Activated T-cell treated with anti-CD3 and anti-CD28 coated beads, Interleukin-2, amount 50 U/mL, for 4 hours (primary cell): ENCODE measurements around the gene CAMSAP2. TPM values are rescaled to one million over a fixed set of nuclear protein-coding genes. Genes with fewer than 3 reads are reported as not detected.
A peak's percentile ranks its signal among the peaks of the same experiment; 100 is the strongest.

Experiments
- ATAC-seq, 2 donors: fragments of 200-7000 bp; cut with Tn5 transposase; one replicate each; pipeline ENCODE4 v1.10.0; 2021
- DNase-seq: peaks from one replicate; pipeline ENCODE4 v3.0.0-alpha.2; 2020
- H3K27me3 Mint-ChIP-seq: one replicate; pipeline ENCODE4 v1.8.0; 2021; ENCODE audit warnings: low read depth, mixed read lengths
- H3K36me3 Mint-ChIP-seq: one replicate; pipeline ENCODE4 v1.8.0; 2022; ENCODE audit warnings: mixed read lengths; ENCODE audit not compliant: insufficient read depth
- H3K4me1 Mint-ChIP-seq: one replicate; pipeline ENCODE4 v1.8.0; 2021; ENCODE audit warnings: low read depth, mixed read lengths
- H3K4me3 Mint-ChIP-seq: one replicate; pipeline ENCODE4 v1.8.0; 2021; ENCODE audit warnings: mild to moderate bottlenecking, moderate library complexity, mixed read lengths
- H3K9me3 Mint-ChIP-seq: one replicate; pipeline ENCODE4 v1.8.0; 2021; ENCODE audit warnings: mixed read lengths
- total RNA-seq, 3 donors: library from RNA; stranded (reverse); gene quantifications; one replicate each; pipeline ENCODE4 v1.2.1, GENCODE V29; 2021

CAMSAP2 gene
- total RNA-seq, 3 donors from 2014 or later: 3.2 to 4.4 (median 3.8) TPM

- Mint-ChIP-seq H3K36me3 (no peaks in the 10 kb centered on the region), H3K9me3 (no peaks in the 10 kb centered on the region), H3K4me3 (no peak overlapping the region), H3K4me1 (no peaks in the 10 kb centered on the region), H3K27me3 (peaks cover 1% of the 10 kb centered on the region)
- no peak for ATAC-seq
- DNase-seq: no peak
Measured at GRCh38 chr1:200724064-200724463, 14.6 kb upstream of the CAMSAP2 start.

- no peaks in the 10 kb centered on the region for H3K9me3 Mint-ChIP-seq
- H3K4me1 Mint-ChIP-seq: peaks cover 2% of the 10 kb centered on the region
- DNase-seq: no peak
- H3K36me3 Mint-ChIP-seq: no peaks in the 10 kb centered on the region
- H3K4me3 Mint-ChIP-seq: no peak overlapping the region
- ATAC-seq: no peak
- no peaks in the 10 kb centered on the region for H3K27me3 Mint-ChIP-seq
Measured at GRCh38 chr1:200727257-200727656, 11.4 kb upstream of the CAMSAP2 start.

- Mint-ChIP-seq H3K36me3 (no peaks in the 10 kb centered on the region), H3K4me1 (peaks cover 2% of the 10 kb centered on the region), H3K27me3 (no peaks in the 10 kb centered on the region), H3K9me3 (no peaks in the 10 kb centered on the region), H3K4me3 (no peak overlapping the region)
- DNase-seq (no peak), ATAC-seq (no peak)
Measured at GRCh38 chr1:200729863-200730262, 8.8 kb upstream of the CAMSAP2 start.

- Mint-ChIP-seq H3K36me3 (no peaks in the 10 kb centered on the region), H3K27me3 (no peaks in the 10 kb centered on the region), H3K4me3 (no peak overlapping the region), H3K9me3 (no peaks in the 10 kb centered on the region), H3K4me1 (peaks cover 2% of the 10 kb centered on the region)
- DNase-seq (no peak), ATAC-seq (no peak)
Measured at GRCh38 chr1:200731654-200732332, 6.9 kb upstream of the CAMSAP2 start.

GRCh38 chr1:200732438-200732837 lies 6.3 kb upstream of the CAMSAP2 start:
- ATAC-seq (no peak), DNase-seq (no peak)
- H3K27me3 Mint-ChIP-seq: no peaks in the 10 kb centered on the region
- H3K4me3 Mint-ChIP-seq: no peak overlapping the region
- peaks cover 2% of the 10 kb centered on the region for H3K4me1 Mint-ChIP-seq
- H3K9me3 Mint-ChIP-seq: no peaks in the 10 kb centered on the region
- H3K36me3 Mint-ChIP-seq: no peaks in the 10 kb centered on the region

- Mint-ChIP-seq H3K36me3 (no peaks in the 10 kb centered on the region), H3K4me3 (no peak overlapping the region), H3K9me3 (no peaks in the 10 kb centered on the region), H3K27me3 (no peaks in the 10 kb centered on the region), H3K4me1 (peaks cover 12% of the 10 kb centered on the region)
- ATAC-seq (peak in 1 of 2 donors; percentile 30), DNase-seq (no peak)
Measured at GRCh38 chr1:200733907-200734306, 4.8 kb upstream of the CAMSAP2 start.

- Mint-ChIP-seq H3K27me3 (no peaks in the 10 kb centered on the region), H3K9me3 (no peaks in the 10 kb centered on the region), H3K36me3 (no peaks in the 10 kb centered on the region), H3K4me1 (peaks cover 29% of the 10 kb centered on the region), H3K4me3 (peak overlapping the region; percentile 91)
- DNase-seq (no peak), ATAC-seq (no peak)
Measured at GRCh38 chr1:200737647-200738291, 924 bp upstream of the CAMSAP2 start.

GRCh38 chr1:200738949-200739651 lies 407 bp downstream of the CAMSAP2 start:
- Mint-ChIP-seq H3K9me3 (no peaks in the 10 kb centered on the region), H3K4me3 (peak overlapping the region; percentile 91), H3K36me3 (no peaks in the 10 kb centered on the region), H3K4me1 (peaks cover 32% of the 10 kb centered on the region), H3K27me3 (no peaks in the 10 kb centered on the region)
- peak; percentile 52 for DNase-seq
- peak; percentile 73 to 76 for ATAC-seq

- Mint-ChIP-seq H3K9me3 (no peaks in the 10 kb centered on the region), H3K4me3 (peak overlapping the region; percentile 75), H3K36me3 (peaks cover 1% of the 10 kb centered on the region), H3K27me3 (no peaks in the 10 kb centered on the region), H3K4me1 (peaks cover 37% of the 10 kb centered on the region)
- DNase-seq (no peak), ATAC-seq (no peak)
Measured at GRCh38 chr1:200739702-200740570, 1.2 kb downstream of the CAMSAP2 start.

GRCh38 chr1:200740571-200741208 lies 2.0 kb downstream of the CAMSAP2 start:
- Mint-ChIP-seq H3K27me3 (no peaks in the 10 kb centered on the region), H3K4me3 (peak overlapping the region; percentile 75), H3K9me3 (no peaks in the 10 kb centered on the region), H3K36me3 (peaks cover 1% of the 10 kb centered on the region), H3K4me1 (peaks cover 39% of the 10 kb centered on the region)
- DNase-seq (no peak), ATAC-seq (no peak)

- ATAC-seq (no peak), DNase-seq (no peak)
- H3K4me3 Mint-ChIP-seq: peak overlapping the region; percentile 13
- H3K36me3 Mint-ChIP-seq: peaks cover 5% of the 10 kb centered on the region
- peaks cover 40% of the 10 kb centered on the region for H3K4me1 Mint-ChIP-seq
- H3K27me3 Mint-ChIP-seq: no peaks in the 10 kb centered on the region
- no peaks in the 10 kb centered on the region for H3K9me3 Mint-ChIP-seq
Measured at GRCh38 chr1:200741551-200742207, 3.0 kb downstream of the CAMSAP2 start.

GRCh38 chr1:200744143-200744542 lies 5.5 kb downstream of the CAMSAP2 start:
- ATAC-seq (no peak), DNase-seq (no peak)
- H3K36me3 Mint-ChIP-seq: peaks cover 8% of the 10 kb centered on the region
- no peaks in the 10 kb centered on the region for H3K27me3 Mint-ChIP-seq
- no peaks in the 10 kb centered on the region for H3K9me3 Mint-ChIP-seq
- no peak overlapping the region for H3K4me3 Mint-ChIP-seq
- H3K4me1 Mint-ChIP-seq: peaks cover 31% of the 10 kb centered on the region

GRCh38 chr1:200749090-200749489 lies 10.4 kb downstream of the CAMSAP2 start:
- H3K27me3 Mint-ChIP-seq: no peaks in the 10 kb centered on the region
- DNase-seq: no peak
- no peak for ATAC-seq
- no peaks in the 10 kb centered on the region for H3K9me3 Mint-ChIP-seq
- H3K4me3 Mint-ChIP-seq: no peak overlapping the region
- peaks cover 11% of the 10 kb centered on the region for H3K36me3 Mint-ChIP-seq
- H3K4me1 Mint-ChIP-seq: peaks cover 14% of the 10 kb centered on the region
